Measurements from ENCODE around the gene HSPG2. TPM values are rescaled to one million over a fixed set of nuclear protein-coding genes. Genes with fewer than 3 reads are reported as not detected.

The HSPG2 gene
- total and polyA plus RNA-seq, 2 of the 8 experiments (the other 6 are each of a cell fraction or from before 2014, with no cell fraction given): 17.8 to 111 TPM

DNA sequence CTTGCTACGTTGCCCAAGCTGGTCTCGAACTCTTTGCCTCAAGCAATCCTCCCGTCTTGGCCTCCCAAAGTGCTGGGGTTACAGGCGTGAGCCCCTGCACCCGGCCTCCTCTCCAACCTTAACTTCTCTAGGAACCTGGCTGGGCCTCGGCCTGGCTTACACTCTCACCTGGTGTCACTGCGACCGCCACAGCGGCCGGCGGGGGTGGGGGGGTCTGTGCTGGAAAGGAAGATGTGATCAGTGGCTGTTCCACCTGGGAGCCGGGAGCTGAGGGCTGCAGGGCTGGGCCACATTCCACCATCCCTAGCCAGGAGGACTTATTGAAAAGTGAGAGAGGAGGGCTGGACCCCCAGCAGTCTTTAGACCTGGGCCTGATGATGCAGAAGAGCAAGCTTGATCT, 48.6 kb downstream of the HSPG2 start (continued):
- TF ChIP-seq TAF1 (IDR thresholded peaks at IDR 0.05; ENCODE audit: low read depth, low read length): no peak
- no peak for TF ChIP-seq TAF7 (optimal IDR thresholded peaks at IDR 0.05; ENCODE audit: borderline replicate concordance, low read depth, low read length)
- no peak for TF ChIP-seq HDAC6 (IDR thresholded peaks at IDR 0.05; ENCODE audit: low read depth, low read length)
- TF ChIP-seq MAFK (IDR thresholded peaks at IDR 0.05; ENCODE audit: low read depth, low read length): no peak
- no peak for TF ChIP-seq CTBP2 (IDR thresholded peaks at IDR 0.05; ENCODE audit: borderline replicate concordance, insufficient read depth, insufficient read length, low read length)
- TF ChIP-seq CEBPB (IDR thresholded peaks at IDR 0.05; ENCODE audit: low read depth, low read length): no peak
- no peak for TF ChIP-seq POU5F1 (IDR thresholded peaks at IDR 0.05; ENCODE audit: low read depth, low read length)
- TF ChIP-seq SP1 (IDR thresholded peaks at IDR 0.05; ENCODE audit: low read depth, low read length): no peak
- TF ChIP-seq, protein P1, sequence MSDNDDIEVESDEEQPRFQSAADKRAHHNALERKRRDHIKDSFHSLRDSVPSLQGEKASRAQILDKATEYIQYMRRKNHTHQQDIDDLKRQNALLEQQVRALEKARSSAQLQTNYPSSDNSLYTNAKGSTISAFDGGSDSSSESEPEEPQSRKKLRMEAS (IDR thresholded peaks at IDR 0.05): no peak
